K562 (cell line): Measurements from ENCODE around the gene NRN1. TPM values are rescaled to one million over a fixed set of nuclear protein-coding genes. Genes with fewer than 3 reads are reported as not detected.

Experiments used
- CBX3 ChIP-seq, 2 experiments: IDR thresholded peaks; 1 replicate in 1 of 2; 2 replicates in 1 of 2; pipeline ENCODE4 v1.6.1; 2012; ENCODE audit warnings: inconsistent platforms in 2 of 2, low read length in 2 of 2, borderline replicate concordance in 1 of 2, control low read depth in 1 of 2
- CBX8 ChIP-seq: fragments of 200-600 bp; sonication (generic); IDR thresholded peaks from 2 replicates; pipeline ENCODE4 v1.6.1; 2012; ENCODE audit warnings: borderline replicate concordance, mixed run types, low read depth, mild to moderate bottlenecking, moderate library complexity, mixed read lengths, low read length, control low read depth, inconsistent platforms; ENCODE audit not compliant: poor library complexity, severe bottlenecking; ENCODE audit errors: extremely low read depth
- COPS2 ChIP-seq: fragments of 450-650 bp; conservative IDR thresholded peaks from 2 replicates; pipeline ENCODE4 v1.6.1; 2016; ENCODE audit warnings: mild to moderate bottlenecking, moderate library complexity
- NR2C1 ChIP-seq, 2 experiments: fragments of 450-650 bp; IDR thresholded peaks; 2 replicates each; pipeline ENCODE4 v1.6.1; 2017; ENCODE audit warnings: mild to moderate bottlenecking in 2 of 2, antibody characterized with exemption in 1 of 2, inconsistent platforms in 1 of 2, missing compliant biosample characterization in 1 of 2, missing genetic modification characterization in 1 of 2
- PATZ1 ChIP-seq: fragments of 250-450 bp; sonication (Bioruptor Pico); IDR thresholded peaks from 2 replicates; pipeline ENCODE4 v1.5.0; 2020; ENCODE audit warnings: mild to moderate bottlenecking, borderline replicate concordance
- THAP7 ChIP-seq: fragments of 250-450 bp; sonication (Bioruptor Pico); IDR thresholded peaks from 2 replicates; pipeline ENCODE4 v1.5.0; 2021
- ZBTB5 ChIP-seq: fragments of 450-650 bp; IDR thresholded peaks from 2 replicates; pipeline ENCODE4 v1.6.1; 2017; ENCODE audit warnings: antibody characterized with exemption
- polyA plus RNA-seq, 8 experiments: library from polyadenylated mRNA; depleted of rRNA in 4 of 8; stranded (reverse) in 5 of 8; unstranded in 3 of 8; fragments of >200 nt; fragmentation: Nextera tagmentation in 2 of 8; fragmentation: Illumina TruSeq in 1 of 8; extraction: Ambion mirVana in 2 of 8; extraction: Trizol in 1 of 8; gene quantifications; 2 replicates each; pipeline versions ENCODE4 v1.2.1 to v1.2.3, GENCODE V29; 2011 to 2014; ENCODE audit warnings: inconsistent platforms in 1 of 8, missing spikeins in 1 of 8
- total RNA-seq, 7 experiments: library from RNA; depleted of rRNA in 6 of 7; stranded (reverse); fragments of >200 nt in 6 of 7; fragmentation: Illumina TruSeq in 2 of 7; extraction: Trizol in 2 of 7; gene quantifications; 2 replicates each; pipeline versions ENCODE4 v1.2.1 to v1.2.3, GENCODE V29; 2011 to 2021; ENCODE audit warnings: low replicate concordance in 1 of 7

NRN1 gene
- total and polyA plus RNA-seq, 9 of the 15 experiments (the other 6 are each of a cell fraction or from before 2014, with no cell fraction given): not detected

- TF ChIP-seq CBX8 (no peak), NR2C1 (IDR thresholded peaks at IDR 0.05) (no peak), NR2C1 (tag; IDR thresholded peaks at IDR 0.05) (no peak), ZBTB5 (no peak), CBX3 (IDR thresholded peaks at IDR 0.05; ENCODE audit: borderline replicate concordance in 1 of 2, low read length in 2 of 2) (no peak), COPS2 (no peak), PATZ1 (CRISPR knock-in tag) (no peak), THAP7 (no peak)
Measured at GRCh38 chr6:5956939-5957338, 49.8 kb downstream of the NRN1 start (continued).
